GM21447 (cell line): ENCODE measurements around the gene FSTL3.
"Not testable (repeated sequence)": the region's sequence is repeated elsewhere in the genome, so short reads cannot be mapped to it uniquely, and the experiment has no call there.

ENCODE experiments used
- ATAC-seq: cut with Tn5 transposase; IDR thresholded peaks from one replicate; pipeline ENCODE4 v1.9.1; 2021; ENCODE audit not compliant: unreplicated experiment

The FSTL3 gene

GRCh38 chr19:681029-682019, 5.1 kb downstream of the FSTL3 start:
- no peak for ATAC-seq

DNA sequence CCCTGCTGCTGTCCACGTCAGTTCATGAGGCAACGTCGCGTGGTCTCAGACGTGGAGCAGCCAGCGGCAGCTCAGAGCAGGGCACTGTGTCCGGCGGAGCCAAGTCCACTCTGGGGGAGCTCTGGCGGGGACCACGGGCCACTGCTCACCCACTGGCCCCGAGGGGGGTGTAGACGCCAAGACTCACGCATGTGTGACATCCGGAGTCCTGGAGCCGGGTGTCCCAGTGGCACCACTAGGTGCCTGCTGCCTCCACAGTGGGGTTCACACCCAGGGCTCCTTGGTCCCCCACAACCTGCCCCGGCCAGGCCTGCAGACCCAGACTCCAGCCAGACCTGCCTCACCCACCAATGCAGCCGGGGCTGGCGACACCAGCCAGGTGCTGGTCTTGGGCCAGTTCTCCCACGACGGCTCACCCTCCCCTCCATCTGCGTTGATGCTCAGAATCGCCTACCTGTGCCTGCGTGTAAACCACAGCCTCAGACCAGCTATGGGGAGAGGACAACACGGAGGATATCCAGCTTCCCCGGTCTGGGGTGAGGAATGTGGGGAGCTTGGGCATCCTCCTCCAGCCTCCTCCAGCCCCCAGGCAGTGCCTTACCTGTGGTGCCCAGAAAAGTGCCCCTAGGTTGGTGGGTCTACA, 6.6 kb downstream of the FSTL3 start:
- ATAC-seq, result no peak

- ATAC-seq, result no peak
Observed at GRCh38 chr19:685454-685931, 9.3 kb downstream of the FSTL3 start.

- ATAC-seq, result no peak
Observed at GRCh38 chr19:686589-687297, 10.6 kb downstream of the FSTL3 start.

- no peak for ATAC-seq
Observed at GRCh38 chr19:687569-688166, 11.5 kb downstream of the FSTL3 start.

DNA sequence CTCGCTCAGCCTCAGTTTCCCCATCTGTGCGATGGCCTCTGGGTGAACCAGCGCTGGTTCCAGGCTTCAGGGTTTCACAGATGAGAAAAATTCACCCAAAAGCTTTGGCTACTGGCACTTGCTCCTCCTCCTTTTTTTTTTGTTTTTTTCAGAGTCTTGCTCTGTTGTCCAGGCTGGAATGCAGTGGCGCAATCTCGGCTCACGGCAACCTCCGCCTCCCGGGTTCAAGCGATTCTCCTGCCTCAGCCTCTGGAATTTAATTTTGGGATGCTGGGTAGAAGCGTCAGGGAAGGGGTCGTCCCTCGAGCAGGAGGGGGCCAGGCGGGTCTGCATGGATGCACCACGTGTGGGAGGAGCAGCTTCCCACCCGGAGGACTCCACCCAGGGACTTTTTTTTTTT, 12.0 kb downstream of the FSTL3 start:
- no peak for ATAC-seq

DNA sequence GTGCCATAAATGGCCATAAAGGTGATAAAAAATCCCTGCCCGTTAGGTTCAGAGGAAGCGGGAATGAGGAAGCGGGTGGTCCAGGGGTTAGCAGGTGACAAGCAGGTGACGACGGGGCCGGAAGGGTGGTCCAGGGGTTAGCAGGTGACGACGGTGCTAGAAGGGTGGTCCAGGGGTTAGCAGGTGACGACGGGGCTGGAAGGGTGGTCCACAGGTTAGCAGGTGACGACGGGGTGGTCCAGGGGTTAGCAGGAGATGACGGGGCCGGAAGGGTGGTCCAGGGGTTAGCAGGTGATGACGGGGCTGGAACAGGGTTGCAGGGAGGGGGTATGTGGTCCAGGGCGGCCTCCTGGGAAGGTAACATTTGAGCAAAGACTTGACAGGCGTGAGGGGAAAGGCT, 12.8 kb downstream of the FSTL3 start:
- no peak for ATAC-seq

- ATAC-seq, result no peak
Observed at GRCh38 chr19:690203-690602, 14.0 kb downstream of the FSTL3 start.

DNA sequence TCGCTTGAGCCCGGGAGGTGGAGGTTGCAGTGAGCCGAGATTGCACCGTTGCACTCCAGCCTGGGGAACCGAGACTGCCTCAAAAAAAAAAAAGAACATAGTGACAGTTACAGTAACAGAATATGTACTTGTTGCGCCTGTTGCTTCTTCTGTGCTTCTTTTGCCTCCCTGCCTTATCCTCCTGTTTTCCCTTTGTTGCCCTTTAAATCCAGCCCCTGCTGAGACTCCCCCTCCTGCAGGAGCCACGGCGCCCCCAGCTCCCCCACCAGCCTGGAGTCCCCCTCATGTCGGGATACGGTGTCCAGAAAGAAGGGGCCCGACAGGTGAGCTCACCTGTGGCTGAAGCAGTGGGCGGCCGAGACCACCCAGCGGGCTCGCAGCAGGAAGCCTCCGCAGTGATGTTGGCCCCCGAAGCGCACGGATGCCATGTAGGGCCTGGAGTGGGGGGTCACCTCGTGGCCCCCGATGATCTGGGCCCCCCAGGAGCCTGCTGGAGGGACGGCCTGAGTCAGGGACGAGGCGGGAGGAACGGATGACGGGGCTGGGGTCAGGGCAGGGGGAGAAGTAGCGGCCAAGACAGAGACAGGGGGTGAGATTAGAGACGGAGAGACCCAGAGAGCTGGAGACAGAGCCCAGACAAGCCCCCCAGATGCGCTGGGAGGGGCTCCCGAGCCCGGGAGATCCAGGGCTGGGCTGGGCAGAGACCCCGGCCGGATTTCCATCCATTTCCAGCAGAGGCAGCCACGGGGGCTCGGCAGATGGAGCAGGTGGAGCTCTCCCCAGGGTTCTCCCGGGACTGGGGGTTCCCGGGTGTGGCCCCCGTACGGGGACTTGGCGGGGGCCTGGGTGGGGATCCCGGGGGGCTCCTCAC, 18.5 kb downstream of the FSTL3 start:
- ATAC-seq, result no peak

DNA sequence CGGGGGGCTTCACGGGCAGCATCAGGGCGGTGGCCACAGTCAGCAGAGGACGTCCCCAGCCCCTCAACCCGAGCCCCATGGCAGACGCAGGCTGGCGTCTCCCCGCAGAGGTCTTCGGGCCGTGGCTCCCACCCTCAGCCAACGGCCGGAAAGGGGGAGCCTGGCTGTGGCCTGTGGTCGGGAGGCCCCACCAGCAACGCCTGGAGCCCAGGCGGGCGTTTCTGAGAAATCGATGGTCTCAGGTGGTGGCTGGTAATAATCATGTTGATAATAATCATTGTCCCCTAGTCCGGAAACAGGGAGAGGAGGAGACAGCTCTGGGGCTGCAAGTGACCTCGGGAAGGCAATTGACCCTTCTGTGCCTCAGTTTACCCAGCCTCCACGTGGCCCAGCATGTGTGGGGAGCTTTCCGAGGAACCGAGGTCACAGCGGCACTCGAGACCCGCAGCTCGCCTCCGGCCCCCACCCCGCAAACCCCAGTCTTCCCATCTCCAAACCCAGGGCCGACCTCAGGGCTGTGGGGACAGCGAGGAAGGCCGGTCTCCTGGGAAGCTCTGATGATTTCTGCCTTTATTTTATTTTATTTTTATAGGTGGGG, 19.3 kb downstream of the FSTL3 start, which contains the start of gene PRSS57:
PRSS57 (minus strand) TSS at position 101 of the 598 bp plus-strand sequence; CDS start at position 79, 22 bp downstream.
- no peak for ATAC-seq

- ATAC-seq, result not testable (repeated sequence)
Observed at GRCh38 chr19:698529-698928, 22.3 kb downstream of the FSTL3 start.

- not testable (repeated sequence) for ATAC-seq
Observed at GRCh38 chr19:699885-700284, 23.7 kb downstream of the FSTL3 start.

- not testable (repeated sequence) for ATAC-seq
Observed at GRCh38 chr19:702847-703246, 26.7 kb downstream of the FSTL3 start.

DNA sequence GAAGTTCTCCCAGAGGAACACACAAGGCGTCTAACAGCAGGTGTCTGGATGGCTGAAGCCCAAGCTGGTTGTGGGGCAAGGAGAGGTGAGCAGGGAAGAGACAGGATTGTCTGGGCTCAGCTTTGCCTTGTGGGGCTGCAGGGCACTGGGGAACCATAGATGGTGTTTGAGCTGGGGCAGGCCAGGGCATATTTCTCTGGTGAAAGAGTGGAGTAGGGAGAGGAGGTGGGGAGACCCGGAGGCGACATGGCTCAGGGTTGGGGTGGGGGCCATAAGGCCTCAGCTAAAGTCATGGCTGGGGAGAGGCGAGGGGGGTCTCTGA, 27.1 kb downstream of the FSTL3 start:
- no peak for ATAC-seq

GRCh38 chr19:703651-704446, 27.7 kb downstream of the FSTL3 start:
- no peak for ATAC-seq

DNA sequence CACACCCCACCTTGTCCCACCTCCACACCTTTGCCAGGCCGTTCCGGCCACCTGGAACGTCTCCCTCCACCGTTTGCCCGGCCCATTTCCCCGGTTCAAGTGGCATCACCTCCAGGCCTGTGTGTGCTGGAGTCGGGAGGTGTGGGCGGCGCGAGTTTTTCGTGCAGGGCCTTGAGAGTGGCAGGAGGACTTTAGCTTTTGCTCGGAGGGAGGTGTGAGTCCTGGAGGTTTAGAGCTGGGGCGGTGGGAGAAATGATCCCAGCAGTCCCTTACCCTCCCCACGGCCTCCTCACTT, 28.2 kb downstream of the FSTL3 start:
- ATAC-seq, result no peak

DNA sequence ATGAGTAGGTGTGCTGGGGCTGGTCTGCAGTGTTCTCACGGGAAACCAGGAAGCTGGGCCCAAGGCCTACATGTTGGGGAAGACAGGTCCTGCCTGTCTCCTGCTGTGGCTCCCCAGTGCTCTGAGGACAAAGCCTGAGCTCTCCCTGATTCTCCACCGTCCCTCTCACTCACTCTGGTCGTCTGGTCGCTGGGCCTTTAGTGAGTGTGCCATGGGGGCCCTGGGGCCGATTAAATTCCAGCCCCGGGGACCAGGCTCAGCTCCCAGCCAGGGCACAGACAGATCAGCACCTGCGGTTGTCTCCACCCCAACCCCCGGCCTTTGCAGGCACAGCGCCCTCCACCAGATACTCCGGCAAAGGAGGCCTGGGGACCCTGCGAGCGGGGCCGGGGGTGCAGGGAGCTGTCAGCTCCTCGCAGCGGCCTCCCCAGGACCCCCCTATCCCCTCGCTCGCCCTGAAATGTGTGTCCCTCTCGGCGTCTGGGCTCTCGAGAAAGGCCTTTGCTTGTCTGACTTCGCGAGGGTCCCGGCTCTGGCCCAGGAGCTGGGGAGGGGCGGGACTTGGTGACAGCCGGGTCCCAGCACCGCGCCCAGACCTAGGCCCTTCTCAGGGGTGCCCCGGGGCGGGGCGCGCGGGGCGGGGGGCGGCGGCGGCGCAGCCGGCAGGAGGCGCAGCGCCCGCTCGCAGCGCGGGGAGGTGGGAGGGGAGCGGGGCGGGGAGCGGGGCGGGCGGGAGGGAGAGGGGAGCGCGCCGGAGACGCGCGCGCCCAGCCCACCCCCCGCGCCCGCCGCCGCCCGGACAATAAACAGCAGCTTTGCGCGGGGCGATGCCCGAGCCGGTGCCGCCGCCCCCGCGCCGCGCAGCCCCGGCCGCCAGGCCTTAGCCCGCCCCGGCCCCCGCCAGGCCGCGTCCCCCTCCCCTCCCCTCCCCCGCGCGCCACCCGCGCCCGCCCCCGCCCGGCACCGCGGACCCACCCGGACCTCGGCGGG, 32.3 kb downstream of the FSTL3 start, which contains the start of gene PALM:
PALM (plus strand) TSS at position 782 of the 990 bp plus-strand sequence. CDS start 212 bp downstream, outside the sequence.
- no peak for ATAC-seq
